Fibroblast of gingiva (primary cell): Measurements from ENCODE around the gene PRXL2C.
"Not testable (repeated sequence)": the region's sequence is repeated elsewhere in the genome, so short reads cannot be mapped to it uniquely, and the experiment has no call there.

Experiments
- DNase-seq: peaks from one replicate; pipeline ENCODE4 v3.0.0-alpha.2; 2011; ENCODE audit warnings: low read depth

Gene PRXL2C

GRCh38 chr9:96649620-96650324, 5.3 kb downstream of the PRXL2C start:
- DNase-seq, result peak; percentile 39

- DNase-seq, result peak; percentile 100
These were observed 8.8 kb downstream of the PRXL2C start for GRCh38 chr9:96646081-96646991.

- DNase-seq, result no peak
These were observed 11.0 kb downstream of the PRXL2C start for GRCh38 chr9:96644137-96644536.

- no peak for DNase-seq
These were observed 13.6 kb downstream of the PRXL2C start for GRCh38 chr9:96641514-96641913.

- DNase-seq, result peak; percentile 46
These were observed 16.3 kb downstream of the PRXL2C start for GRCh38 chr9:96638606-96639364.

GRCh38 chr9:96636368-96636767, 18.7 kb downstream of the PRXL2C start:
- DNase-seq, result no peak

- not testable (repeated sequence) for DNase-seq
These were observed 21.5 kb downstream of the PRXL2C start for GRCh38 chr9:96633579-96633978.

- no peak for DNase-seq
These were observed 28.2 kb downstream of the PRXL2C start for GRCh38 chr9:96626912-96627311.

GRCh38 chr9:96621618-96622017, 33.5 kb downstream of the PRXL2C start:
- DNase-seq, result no peak

- DNase-seq, result no peak
These were observed 34.3 kb downstream of the PRXL2C start for GRCh38 chr9:96620832-96621269.

- DNase-seq, result no peak
These were observed 35.0 kb downstream of the PRXL2C start for GRCh38 chr9:96620181-96620514.

- DNase-seq, result peak; percentile 81
These were observed 35.5 kb downstream of the PRXL2C start, which contains the start of gene CDC14B for GRCh38 chr9:96619491-96620180. CDC14B (minus strand) TSS chr9:96619843; CDS start chr9:96619378, 465 bp downstream.

GRCh38 chr9:96619124-96619465, 36.0 kb downstream of the PRXL2C start:
- no peak for DNase-seq

GRCh38 chr9:96618209-96619123, 36.7 kb downstream of the PRXL2C start:
- DNase-seq, result peak; percentile 64

GRCh38 chr9:96617439-96618185, 37.5 kb downstream of the PRXL2C start:
- DNase-seq, result no peak

GRCh38 chr9:96616817-96617438, 38.2 kb downstream of the PRXL2C start:
- no peak for DNase-seq

- DNase-seq, result no peak
These were observed 39.7 kb downstream of the PRXL2C start for GRCh38 chr9:96615411-96615810.

GRCh38 chr9:96614664-96615063, 40.5 kb downstream of the PRXL2C start:
- peak; percentile 49 for DNase-seq

- DNase-seq, result no peak
These were observed 42.0 kb downstream of the PRXL2C start for GRCh38 chr9:96612966-96613589.
